Measurements from ENCODE around the gene BRD4. TPM values are rescaled to one million over a fixed set of nuclear protein-coding genes. Genes with fewer than 3 reads are reported as not detected.
A peak's percentile ranks its signal among the peaks of the same experiment; 100 is the strongest.

Gene BRD4
- total and polyA plus RNA-seq, 2 experiments from 2014 or later = 63.8 to 115 TPM

- Histone ChIP-seq H3K4me3 (no peak overlapping the region), H3K4me1 (ENCODE audit: insufficient read depth) (no peaks in the 10 kb centered on the region), H3K4me2 (no peak overlapping the region), H3K36me3 (ENCODE audit: insufficient read depth) (peaks cover 50% of the 10 kb centered on the region), H3F3A (replicated peaks; ENCODE audit: low read depth) (no peaks in the 10 kb centered on the region; the same call in 1 of the 2 replicates), H3K27ac (ENCODE audit: low read depth) (no peak overlapping the region), H4K20me1 (replicated peaks; ENCODE audit: insufficient read depth) (peaks cover 30% of the 10 kb centered on the region), H3K27me3 (ENCODE audit: insufficient read depth) (no peaks in the 10 kb centered on the region), H3K9me2 (ENCODE audit: insufficient read depth) (no peaks in the 10 kb centered on the region), H2AFZ (no peak overlapping the region), H3K79me2 (replicated peaks; ENCODE audit: insufficient read depth) (peaks cover 35% of the 10 kb centered on the region)
- no peak for TF ChIP-seq ZNF114 (CRISPR knock-in tag; IDR thresholded peaks at IDR 0.05)
- DNase-seq (ENCODE audit: low spot score) (no peak), ATAC-seq (peak; percentile 31)
- Mint-ChIP-seq H3K4me1 (peaks cover 5% of the 10 kb centered on the region), H3K27me3 (ENCODE audit: insufficient read depth, low read depth, poor library complexity) (peaks cover 22% of the 10 kb centered on the region), H3K27ac (no peak overlapping the region), H3K36me3 (ENCODE audit: low read depth) (peaks cover 93% of the 10 kb centered on the region), H3K4me3 (no peak overlapping the region), H3K9me3 (peaks cover 2% of the 10 kb centered on the region; the same call in 2 of the 3 replicates)
These were observed 74.6 kb downstream of the BRD4 start for GRCh38 chr19:15257782-15258181.

GRCh38 chr19:15256708-15257331 lies 75.5 kb downstream of the BRD4 start:
- peaks cover 2% of the 10 kb centered on the region; the same call in 2 of the 3 replicates for H3K9me3 Mint-ChIP-seq
- ATAC-seq = no peak
- peaks cover 94% of the 10 kb centered on the region for H3K36me3 Mint-ChIP-seq (ENCODE audit: low read depth)
- peaks cover 20% of the 10 kb centered on the region for H3K27me3 Mint-ChIP-seq (ENCODE audit: insufficient read depth, low read depth, poor library complexity)
- Histone ChIP-seq H3K27me3 (ENCODE audit: insufficient read depth) (no peaks in the 10 kb centered on the region), H3K4me3 (no peak overlapping the region), H2AFZ (no peak overlapping the region), H3F3A (replicated peaks; ENCODE audit: low read depth) (peaks cover 9% of the 10 kb centered on the region), H3K4me1 (ENCODE audit: insufficient read depth) (peaks cover 6% of the 10 kb centered on the region), H3K27ac (ENCODE audit: low read depth) (peak overlapping the region; percentile 55; the same call in 1 of the 2 replicates), H3K4me2 (no peak overlapping the region), H4K20me1 (replicated peaks; ENCODE audit: insufficient read depth) (peaks cover 32% of the 10 kb centered on the region), H3K9me2 (ENCODE audit: insufficient read depth) (no peaks in the 10 kb centered on the region), H3K79me2 (replicated peaks; ENCODE audit: insufficient read depth) (peaks cover 31% of the 10 kb centered on the region), H3K36me3 (ENCODE audit: insufficient read depth) (peaks cover 49% of the 10 kb centered on the region)
- no peak overlapping the region for H3K27ac Mint-ChIP-seq
- no peak for DNase-seq (ENCODE audit: low spot score)
- no peak overlapping the region for H3K4me3 Mint-ChIP-seq
- H3K4me1 Mint-ChIP-seq = peaks cover 15% of the 10 kb centered on the region
- TF ChIP-seq, protein P1, sequence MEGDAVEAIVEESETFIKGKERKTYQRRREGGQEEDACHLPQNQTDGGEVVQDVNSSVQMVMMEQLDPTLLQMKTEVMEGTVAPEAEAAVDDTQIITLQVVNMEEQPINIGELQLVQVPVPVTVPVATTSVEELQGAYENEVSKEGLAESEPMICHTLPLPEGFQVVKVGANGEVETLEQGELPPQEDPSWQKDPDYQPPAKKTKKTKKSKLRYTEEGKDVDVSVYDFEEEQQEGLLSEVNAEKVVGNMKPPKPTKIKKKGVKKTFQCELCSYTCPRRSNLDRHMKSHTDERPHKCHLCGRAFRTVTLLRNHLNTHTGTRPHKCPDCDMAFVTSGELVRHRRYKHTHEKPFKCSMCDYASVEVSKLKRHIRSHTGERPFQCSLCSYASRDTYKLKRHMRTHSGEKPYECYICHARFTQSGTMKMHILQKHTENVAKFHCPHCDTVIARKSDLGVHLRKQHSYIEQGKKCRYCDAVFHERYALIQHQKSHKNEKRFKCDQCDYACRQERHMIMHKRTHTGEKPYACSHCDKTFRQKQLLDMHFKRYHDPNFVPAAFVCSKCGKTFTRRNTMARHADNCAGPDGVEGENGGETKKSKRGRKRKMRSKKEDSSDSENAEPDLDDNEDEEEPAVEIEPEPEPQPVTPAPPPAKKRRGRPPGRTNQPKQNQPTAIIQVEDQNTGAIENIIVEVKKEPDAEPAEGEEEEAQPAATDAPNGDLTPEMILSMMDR (conservative IDR thresholded peaks at IDR 0.05; ENCODE audit: low read depth in 2 of 2) = no peak
- TF ChIP-seq POLR2AphosphoS5 (IDR thresholded peaks at IDR 0.05; ENCODE audit: low read depth) (no peak), EZH2 (IDR thresholded peaks at IDR 0.05; ENCODE audit: low read depth, unreplicated experiment) (no peak), ETS1 (IDR thresholded peaks at IDR 0.05) (no peak), ZNF331 (CRISPR knock-in tag; IDR thresholded peaks at IDR 0.05; ENCODE audit: low read depth) (no peak), EZH2phosphoT487 (IDR thresholded peaks at IDR 0.05; ENCODE audit: unreplicated experiment) (no peak), CREB1 (CRISPR knock-in tag; IDR thresholded peaks at IDR 0.05; ENCODE audit: low read depth) (no peak), STAT1 (IDR thresholded peaks at IDR 0.05; ENCODE audit: unreplicated experiment) (no peak)
- TF ChIP-seq, protein P2, sequence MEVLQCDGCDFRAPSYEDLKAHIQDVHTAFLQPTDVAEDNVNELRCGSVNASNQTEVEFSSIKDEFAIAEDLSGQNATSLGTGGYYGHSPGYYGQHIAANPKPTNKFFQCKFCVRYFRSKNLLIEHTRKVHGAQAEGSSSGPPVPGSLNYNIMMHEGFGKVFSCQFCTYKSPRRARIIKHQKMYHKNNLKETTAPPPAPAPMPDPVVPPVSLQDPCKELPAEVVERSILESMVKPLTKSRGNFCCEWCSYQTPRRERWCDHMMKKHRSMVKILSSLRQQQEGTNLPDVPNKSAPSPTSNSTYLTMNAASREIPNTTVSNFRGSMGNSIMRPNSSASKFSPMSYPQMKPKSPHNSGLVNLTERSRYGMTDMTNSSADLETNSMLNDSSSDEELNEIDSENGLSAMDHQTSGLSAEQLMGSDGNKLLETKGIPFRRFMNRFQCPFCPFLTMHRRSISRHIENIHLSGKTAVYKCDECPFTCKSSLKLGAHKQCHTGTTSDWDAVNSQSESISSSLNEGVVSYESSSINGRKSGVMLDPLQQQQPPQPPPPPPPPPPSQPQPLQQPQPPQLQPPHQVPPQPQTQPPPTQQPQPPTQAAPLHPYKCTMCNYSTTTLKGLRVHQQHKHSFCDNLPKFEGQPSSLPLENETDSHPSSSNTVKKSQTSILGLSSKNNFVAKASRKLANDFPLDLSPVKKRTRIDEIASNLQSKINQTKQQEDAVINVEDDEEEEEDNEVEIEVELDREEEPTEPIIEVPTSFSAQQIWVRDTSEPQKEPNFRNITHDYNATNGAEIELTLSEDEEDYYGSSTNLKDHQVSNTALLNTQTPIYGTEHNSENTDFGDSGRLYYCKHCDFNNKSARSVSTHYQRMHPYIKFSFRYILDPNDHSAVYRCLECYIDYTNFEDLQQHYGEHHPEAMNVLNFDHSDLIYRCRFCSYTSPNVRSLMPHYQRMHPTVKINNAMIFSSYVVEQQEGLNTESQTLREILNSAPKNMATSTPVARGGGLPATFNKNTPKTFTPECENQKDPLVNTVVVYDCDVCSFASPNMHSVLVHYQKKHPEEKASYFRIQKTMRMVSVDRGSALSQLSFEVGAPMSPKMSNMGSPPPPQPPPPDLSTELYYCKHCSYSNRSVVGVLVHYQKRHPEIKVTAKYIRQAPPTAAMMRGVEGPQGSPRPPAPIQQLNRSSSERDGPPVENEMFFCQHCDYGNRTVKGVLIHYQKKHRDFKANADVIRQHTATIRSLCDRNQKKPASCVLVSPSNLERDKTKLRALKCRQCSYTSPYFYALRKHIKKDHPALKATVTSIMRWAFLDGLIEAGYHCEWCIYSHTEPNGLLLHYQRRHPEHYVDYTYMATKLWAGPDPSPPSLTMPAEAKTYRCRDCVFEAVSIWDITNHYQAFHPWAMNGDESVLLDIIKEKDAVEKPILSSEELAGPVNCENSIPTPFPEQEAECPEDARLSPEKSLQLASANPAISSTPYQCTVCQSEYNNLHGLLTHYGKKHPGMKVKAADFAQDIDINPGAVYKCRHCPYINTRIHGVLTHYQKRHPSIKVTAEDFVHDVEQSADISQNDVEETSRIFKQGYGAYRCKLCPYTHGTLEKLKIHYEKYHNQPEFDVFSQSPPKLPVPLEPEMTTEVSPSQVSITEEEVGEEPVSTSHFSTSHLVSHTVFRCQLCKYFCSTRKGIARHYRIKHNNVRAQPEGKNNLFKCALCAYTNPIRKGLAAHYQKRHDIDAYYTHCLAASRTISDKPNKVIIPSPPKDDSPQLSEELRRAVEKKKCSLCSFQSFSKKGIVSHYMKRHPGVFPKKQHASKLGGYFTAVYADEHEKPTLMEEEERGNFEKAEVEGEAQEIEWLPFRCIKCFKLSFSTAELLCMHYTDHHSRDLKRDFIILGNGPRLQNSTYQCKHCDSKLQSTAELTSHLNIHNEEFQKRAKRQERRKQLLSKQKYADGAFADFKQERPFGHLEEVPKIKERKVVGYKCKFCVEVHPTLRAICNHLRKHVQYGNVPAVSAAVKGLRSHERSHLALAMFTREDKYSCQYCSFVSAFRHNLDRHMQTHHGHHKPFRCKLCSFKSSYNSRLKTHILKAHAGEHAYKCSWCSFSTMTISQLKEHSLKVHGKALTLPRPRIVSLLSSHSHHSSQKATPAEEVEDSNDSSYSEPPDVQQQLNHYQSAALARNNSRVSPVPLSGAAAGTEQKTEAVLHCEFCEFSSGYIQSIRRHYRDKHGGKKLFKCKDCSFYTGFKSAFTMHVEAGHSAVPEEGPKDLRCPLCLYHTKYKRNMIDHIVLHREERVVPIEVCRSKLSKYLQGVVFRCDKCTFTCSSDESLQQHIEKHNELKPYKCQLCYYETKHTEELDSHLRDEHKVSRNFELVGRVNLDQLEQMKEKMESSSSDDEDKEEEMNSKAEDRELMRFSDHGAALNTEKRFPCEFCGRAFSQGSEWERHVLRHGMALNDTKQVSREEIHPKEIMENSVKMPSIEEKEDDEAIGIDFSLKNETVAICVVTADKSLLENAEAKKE (CRISPR knock-in tag; IDR thresholded peaks at IDR 0.05) = no peak
